Upper lobe of left lung (tissue), 6 donors: ENCODE results near the gene EMC10. TPM values are rescaled to one million over a fixed set of nuclear protein-coding genes. Genes with fewer than 3 reads are reported as not detected.
A peak's percentile ranks its signal among the peaks of the same experiment; 100 is the strongest.

Experiments
- ATAC-seq, 2 donors: fragments of 200-7000 bp; cut with Tn5 transposase; one replicate each; pipeline ENCODE4 v1.9.1; 2022; ENCODE audit warnings: mild to moderate bottlenecking in 2 of 2, moderate library complexity in 2 of 2; ENCODE audit not compliant: low FRiP score in 2 of 2
- DNase-seq, 2 donors: peaks; one replicate each; pipeline ENCODE4 v3.0.0-alpha.2; 2019 to 2020
- H3K27ac ChIP-seq, 4 donors: fragments of 200-600 bp; sonication (generic); one replicate each; pipeline ENCODE4 v1.5.1; 2016 to 2019
- H3K27me3 ChIP-seq, 4 donors: fragments of 200-600 bp; sonication (generic); one replicate each; pipeline ENCODE4 v1.5.1; 2017 to 2019
- H3K36me3 ChIP-seq, 4 donors: fragments of 200-600 bp; sonication (generic); one replicate each; pipeline ENCODE4 v1.5.1; 2016 to 2019
- H3K4me1 ChIP-seq, 4 donors: fragments of 200-600 bp; sonication (generic); one replicate each; pipeline ENCODE4 v1.5.1; 2018 to 2019
- H3K4me3 ChIP-seq, 4 donors: fragments of 200-600 bp; sonication (generic); one replicate each; pipeline ENCODE4 v1.5.1; 2017 to 2019; ENCODE audit warnings: mild to moderate bottlenecking in 2 of 4, moderate library complexity in 1 of 4
- H3K9me3 ChIP-seq, 4 donors: fragments of 200-600 bp; sonication (generic); one replicate each; pipeline ENCODE4 v1.5.1; 2018 to 2019
- EP300 ChIP-seq, 4 donors: sonication (generic); formaldehyde crosslinking; IDR thresholded peaks; one replicate each; pipeline ENCODE4 v1.5.1; 2017; ENCODE audit warnings: antibody characterized with exemption in 4 of 4, control low read depth in 2 of 4
- POLR2A ChIP-seq, 4 donors: fragments of 450-650 bp; IDR thresholded peaks; one replicate each; pipeline ENCODE4 v1.5.1; 2016 to 2017; ENCODE audit warnings: antibody characterized with exemption in 4 of 4, mild to moderate bottlenecking in 2 of 4
- POLR2AphosphoS5 ChIP-seq, 2 donors: sonication (generic); formaldehyde crosslinking; IDR thresholded peaks; one replicate each; pipeline ENCODE4 v1.5.1; 2017; ENCODE audit warnings: antibody characterized with exemption in 2 of 2
- WGBS, 2 donors: methylation state at CpG; one replicate each; pipeline ENCODE4 v1.1.5; 2017 to 2018; 5-methylcytosine and 5-hydroxymethylcytosine counted together
- total RNA-seq, 6 donors: library from RNA; depleted of rRNA in 4 of 6; stranded (reverse); fragments of >200 nt in 4 of 6; gene quantifications; one replicate each; pipeline versions ENCODE4 v1.1.0 to v1.2.1, GENCODE V29; 2016 to 2021
- TF ChIP-seq, protein P1 (sequence below), 6 experiments: fragments of 450-650 bp in 4 of 6; fragments of 200-600 bp in 2 of 6; sonication (generic) in 2 of 6; IDR thresholded peaks; one replicate each; pipeline ENCODE4 v1.5.1; 2016 to 2019; ENCODE audit warnings: antibody characterized with exemption in 6 of 6
- donor health status: DM: no; HTN: no; CAD: no; lungs with moderate emphysema.
- donor health status: DM: no; HTN: yes; CAD: no; lungs with severe emphysema.

The EMC10 gene
- total RNA-seq, 6 donors from 2014 or later = 83.8 to 155 (median 121) TPM

DNA sequence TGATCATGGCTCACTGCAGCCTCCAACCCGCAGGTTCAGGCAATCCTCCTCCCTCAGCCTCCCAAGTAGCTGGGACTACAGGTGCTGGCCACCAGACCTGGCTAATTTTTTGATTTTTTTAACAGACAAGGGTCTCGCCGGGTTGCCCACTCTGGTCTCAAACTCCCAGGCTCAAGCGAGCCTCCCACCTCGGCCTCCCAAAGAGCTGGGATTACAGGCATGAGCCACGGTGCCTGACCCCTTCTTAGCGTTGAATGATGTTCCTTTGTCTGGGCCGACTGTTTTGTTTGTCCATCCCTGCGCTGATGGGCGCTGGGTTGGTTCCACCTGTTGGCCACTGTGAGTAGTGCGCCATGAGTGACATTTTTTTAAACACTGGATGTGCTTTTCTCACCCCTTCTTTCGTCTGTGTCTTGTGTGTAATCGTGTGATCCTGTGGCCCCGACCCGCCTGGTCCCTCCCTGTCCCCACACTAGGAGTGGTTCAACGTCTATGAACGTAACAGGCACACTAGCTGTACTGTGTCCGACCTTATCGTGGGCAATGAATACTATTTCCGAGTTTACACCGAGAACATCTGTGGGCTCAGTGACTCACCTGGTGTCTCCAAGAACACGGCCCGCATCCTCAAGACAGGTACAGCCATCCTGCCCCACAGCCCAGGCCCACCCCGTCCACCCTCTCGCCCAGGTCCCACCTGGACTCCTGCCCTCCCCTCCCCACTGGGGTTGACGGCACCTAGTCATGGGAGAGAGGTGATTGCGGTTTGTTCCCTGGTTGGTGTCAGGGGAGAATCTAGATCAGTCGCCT is 15.0 kb upstream of the EMC10 start:
- Histone ChIP-seq H3K4me1 (peaks cover 0 to 2% (median 0%) of the 10 kb centered on the region in 4 donors), H3K9me3 (no peaks in the 10 kb centered on the region), H3K4me3 (no peak overlapping the region), H3K36me3 (no peaks in the 10 kb centered on the region), H3K27me3 (peaks cover 0 to 11% (median 4%) of the 10 kb centered on the region in 4 donors), H3K27ac (no peak overlapping the region)
- ATAC-seq (peak; percentile 67 to 87), DNase-seq (peak in 1 of 2 donors; percentile 65)
- 33 to 42% methylated on average over 26 to 27 of the region's 28 CpGs for WGBS, 2 donors
- TF ChIP-seq POLR2AphosphoS5 (IDR thresholded peaks at IDR 0.05) (no peak), EP300 (IDR thresholded peaks at IDR 0.05) (no peak), POLR2A (IDR thresholded peaks at IDR 0.05) (no peak)
- TF ChIP-seq, protein P1, sequence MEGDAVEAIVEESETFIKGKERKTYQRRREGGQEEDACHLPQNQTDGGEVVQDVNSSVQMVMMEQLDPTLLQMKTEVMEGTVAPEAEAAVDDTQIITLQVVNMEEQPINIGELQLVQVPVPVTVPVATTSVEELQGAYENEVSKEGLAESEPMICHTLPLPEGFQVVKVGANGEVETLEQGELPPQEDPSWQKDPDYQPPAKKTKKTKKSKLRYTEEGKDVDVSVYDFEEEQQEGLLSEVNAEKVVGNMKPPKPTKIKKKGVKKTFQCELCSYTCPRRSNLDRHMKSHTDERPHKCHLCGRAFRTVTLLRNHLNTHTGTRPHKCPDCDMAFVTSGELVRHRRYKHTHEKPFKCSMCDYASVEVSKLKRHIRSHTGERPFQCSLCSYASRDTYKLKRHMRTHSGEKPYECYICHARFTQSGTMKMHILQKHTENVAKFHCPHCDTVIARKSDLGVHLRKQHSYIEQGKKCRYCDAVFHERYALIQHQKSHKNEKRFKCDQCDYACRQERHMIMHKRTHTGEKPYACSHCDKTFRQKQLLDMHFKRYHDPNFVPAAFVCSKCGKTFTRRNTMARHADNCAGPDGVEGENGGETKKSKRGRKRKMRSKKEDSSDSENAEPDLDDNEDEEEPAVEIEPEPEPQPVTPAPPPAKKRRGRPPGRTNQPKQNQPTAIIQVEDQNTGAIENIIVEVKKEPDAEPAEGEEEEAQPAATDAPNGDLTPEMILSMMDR (IDR thresholded peaks at IDR 0.05) = peak; percentile 68 to 89 (median 83)

DNA sequence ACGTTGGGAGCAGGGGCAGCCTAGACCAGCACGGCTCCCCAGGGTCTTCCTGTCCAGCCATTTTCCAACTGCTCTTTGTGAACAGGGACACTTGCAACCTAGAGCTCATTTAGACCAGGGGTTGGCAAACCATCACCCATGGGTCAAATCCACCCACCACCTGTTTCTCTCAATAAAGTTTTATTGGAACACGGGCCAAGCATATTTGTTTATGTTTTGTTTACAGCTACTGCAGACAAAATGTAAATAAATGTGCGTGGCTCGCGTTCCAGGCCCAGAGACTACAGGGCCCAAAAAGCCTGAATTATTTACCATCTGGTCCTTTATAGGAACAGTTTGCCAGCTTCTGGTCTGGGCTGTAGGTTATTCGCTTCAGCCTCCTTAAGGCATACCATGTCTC is 13.3 kb upstream of the EMC10 start:
- WGBS, 2 donors = 63 to 73% methylated on average over 7 of the region's 7 CpGs
- Histone ChIP-seq H3K9me3 (no peaks in the 10 kb centered on the region), H3K27me3 (peaks cover 0 to 11% (median 4%) of the 10 kb centered on the region in 4 donors), H3K4me1 (peaks cover 0 to 8% (median 0%) of the 10 kb centered on the region in 4 donors), H3K27ac (no peak overlapping the region), H3K4me3 (no peak overlapping the region), H3K36me3 (no peaks in the 10 kb centered on the region)
- ATAC-seq = no peak
- DNase-seq = no peak
- TF ChIP-seq, protein P1 (IDR thresholded peaks at IDR 0.05) = no peak
- TF ChIP-seq POLR2A (IDR thresholded peaks at IDR 0.05) = no peak

DNA sequence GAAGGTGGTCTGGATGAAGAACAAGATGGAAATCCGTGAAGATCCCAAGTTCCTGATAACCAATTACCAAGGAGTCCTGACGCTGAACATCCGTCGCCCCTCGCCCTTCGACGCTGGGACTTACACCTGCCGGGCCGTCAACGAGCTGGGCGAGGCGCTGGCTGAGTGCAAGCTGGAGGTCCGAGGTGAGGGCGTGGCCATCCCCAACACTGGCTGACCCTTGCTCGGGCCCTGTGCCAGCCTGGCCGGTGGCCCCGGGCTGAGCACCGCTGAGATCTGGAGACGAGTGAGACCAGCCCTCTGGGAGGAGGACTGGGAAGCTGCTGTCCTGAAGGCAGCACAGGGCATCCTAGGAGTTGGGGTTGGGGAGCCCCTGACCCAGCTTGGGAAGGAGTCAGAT is 12.0 kb upstream of the EMC10 start:
- DNase-seq (peak in 1 of 2 donors; percentile 70), ATAC-seq (no peak)
- 54 to 84% methylated on average over 2 to 19 of the region's 19 CpGs for WGBS, 2 donors
- TF ChIP-seq, protein P1 (IDR thresholded peaks at IDR 0.05) = no peak
- TF ChIP-seq POLR2A (IDR thresholded peaks at IDR 0.05) = no peak
- TF ChIP-seq POLR2AphosphoS5 (IDR thresholded peaks at IDR 0.05) = no peak
- no peak for TF ChIP-seq EP300 (IDR thresholded peaks at IDR 0.05)
- no peaks in the 10 kb centered on the region for H3K36me3 ChIP-seq
- H3K9me3 ChIP-seq = no peaks in the 10 kb centered on the region
- no peak overlapping the region for H3K4me3 ChIP-seq
- peaks cover 0 to 8% (median 0%) of the 10 kb centered on the region in 4 donors for H3K4me1 ChIP-seq
- H3K27ac ChIP-seq = no peak overlapping the region
- H3K27me3 ChIP-seq = no peaks in the 10 kb centered on the region

DNA sequence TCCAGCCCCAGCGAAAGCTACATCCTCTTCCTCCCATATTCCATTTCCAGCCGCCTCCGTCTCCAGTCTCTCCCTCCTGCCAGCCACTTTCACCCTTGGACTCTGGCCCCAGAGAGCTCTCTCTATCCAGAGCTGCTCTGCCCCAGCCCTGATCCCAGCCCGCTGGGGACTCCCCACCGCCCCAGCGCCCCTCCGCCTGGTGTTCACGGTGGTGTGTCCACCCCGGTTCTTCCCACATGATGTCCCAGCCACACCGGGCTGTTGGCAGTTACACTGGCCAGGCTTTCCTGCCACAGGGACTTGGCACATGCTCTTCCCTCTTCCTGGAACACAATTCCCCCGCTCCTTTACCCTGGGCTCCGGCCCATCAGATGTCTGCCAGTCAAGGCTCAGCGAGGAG is 11.3 kb upstream of the EMC10 start:
- Histone ChIP-seq H3K9me3 (no peaks in the 10 kb centered on the region), H3K36me3 (no peaks in the 10 kb centered on the region), H3K4me1 (peaks cover 0 to 8% (median 0%) of the 10 kb centered on the region in 4 donors), H3K27ac (no peak overlapping the region), H3K4me3 (no peak overlapping the region), H3K27me3 (no peaks in the 10 kb centered on the region)
- no peak for TF ChIP-seq POLR2A (IDR thresholded peaks at IDR 0.05)
- 90 to 94% methylated on average over 13 of the region's 13 CpGs for WGBS, 2 donors
- DNase-seq (no peak), ATAC-seq (no peak)

DNA sequence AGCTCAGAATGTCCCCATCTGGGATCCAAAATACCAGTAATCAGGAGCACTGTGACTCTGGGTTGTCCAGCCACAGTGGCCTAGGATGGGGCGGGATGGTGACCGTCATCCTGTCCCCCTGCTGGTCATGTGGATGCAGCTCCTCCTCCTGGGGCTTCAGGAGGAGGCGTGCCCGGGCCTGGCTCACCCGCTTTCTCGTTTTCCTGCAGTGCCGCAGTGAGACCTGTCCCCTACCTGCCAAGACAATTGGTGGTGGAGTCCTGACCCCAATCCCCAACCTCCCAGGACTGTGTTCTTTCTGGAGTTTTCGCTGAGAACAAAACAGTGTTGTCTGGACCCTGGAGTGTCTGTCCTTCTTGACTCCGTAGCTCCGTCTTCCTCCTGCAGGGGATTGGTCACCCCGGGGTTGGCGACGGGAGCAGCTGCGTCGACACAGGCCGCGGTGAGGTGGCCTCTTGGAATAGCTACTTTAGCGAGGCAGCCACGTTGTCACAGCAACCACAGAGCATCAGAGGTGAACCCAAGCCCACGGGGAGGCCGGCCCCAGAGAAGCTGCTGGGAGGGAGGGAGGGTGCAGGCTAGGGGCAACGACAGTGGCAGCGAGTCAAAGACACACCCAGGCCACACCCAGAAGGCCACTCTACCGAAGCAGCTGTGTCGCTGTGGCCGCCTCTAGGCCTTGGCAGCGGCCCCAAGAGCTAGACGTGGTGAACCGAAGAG is 10.2 kb upstream of the EMC10 start:
- Histone ChIP-seq H3K27ac (peak overlapping the region in 1 of 4 donors; percentile 7), H3K4me1 (peaks cover 0 to 8% (median 0%) of the 10 kb centered on the region in 4 donors), H3K9me3 (no peaks in the 10 kb centered on the region), H3K4me3 (no peak overlapping the region), H3K27me3 (no peaks in the 10 kb centered on the region), H3K36me3 (no peaks in the 10 kb centered on the region)
- TF ChIP-seq, protein P1 (IDR thresholded peaks at IDR 0.05) = peak in 2 of 6 experiments; percentile 19 to 31
- TF ChIP-seq EP300 (IDR thresholded peaks at IDR 0.05) = no peak
- peak in 1 of 2 donors; percentile 7 for TF ChIP-seq POLR2AphosphoS5 (IDR thresholded peaks at IDR 0.05)
- TF ChIP-seq POLR2A (IDR thresholded peaks at IDR 0.05) = no peak
- ATAC-seq = peak; percentile 38 to 84
- 45 to 47% methylated on average over 19 to 22 of the region's 29 CpGs for WGBS, 2 donors
- DNase-seq = peak; percentile 79 to 82
